HCT116 (cell line): Measurements from ENCODE around the gene ELAVL3.
A peak's percentile ranks its signal among the peaks of the same experiment; 100 is the strongest.

Experiments used
- CEBPB ChIP-seq: IDR thresholded peaks from 2 replicates; pipeline ENCODE4 v1.6.1; 2012; ENCODE audit warnings: low read depth
- CTCF ChIP-seq, 3 experiments: fragments of 200-600 bp in 1 of 3; sonication (generic) in 1 of 3; IDR thresholded peaks in 2 of 3; conservative IDR thresholded peaks in 1 of 3; 2 replicates each; pipeline ENCODE4 v1.5.1; 2012 to 2017; ENCODE audit warnings: low read depth in 2 of 3, low read length in 2 of 3, antibody characterized with exemption in 1 of 3, borderline replicate concordance in 1 of 3, control low read depth in 1 of 3, mild to moderate bottlenecking in 1 of 3, mixed read lengths in 1 of 3, mixed run types in 1 of 3, moderate library complexity in 1 of 3; ENCODE audit not compliant: insufficient read depth in 1 of 3
- POLR2A ChIP-seq: IDR thresholded peaks from 2 replicates; pipeline ENCODE4 v1.7.0; 2011; ENCODE audit warnings: borderline replicate concordance; ENCODE audit not compliant: insufficient read depth, insufficient read length; ENCODE audit errors: extremely low read depth
- SP1 ChIP-seq: IDR thresholded peaks from 2 replicates; pipeline ENCODE4 v1.6.1; 2012; ENCODE audit warnings: low read depth

- TF ChIP-seq CTCF (IDR thresholded peaks at IDR 0.05 in 2 of 3, conservative IDR thresholded peaks at IDR 0.05 in 1 of 3; ENCODE audit: borderline replicate concordance in 1 of 3, insufficient read depth in 1 of 3, low read depth in 2 of 3, low read length in 2 of 3) = no peak
- peak; percentile 12 for TF ChIP-seq POLR2A
- TF ChIP-seq CEBPB = no peak
- TF ChIP-seq SP1 = peak; percentile 70
Measured at GRCh38 chr19:11505032-11505503, 24.2 kb upstream of the ELAVL3 start.
